ENCODE measurements around the gene SYNE1.
"Not testable (repeated sequence)": the region's sequence is repeated elsewhere in the genome, so short reads cannot be mapped to it uniquely, and the experiment has no call there.

The SYNE1 gene

GRCh38 chr6:152343735-152344360 is 293.3 kb downstream of the SYNE1 start:
- Histone ChIP-seq H3K27me3 (ENCODE audit: control insufficient read depth in 5 of 5, insufficient read depth in 4 of 5, low read length in 5 of 5) (no peaks in the 10 kb centered on the region), H3K9ac (ENCODE audit: low read length in 5 of 5) (no peak overlapping the region), H3K4me3 (ENCODE audit: low read depth in 1 of 5, low read length in 5 of 5) (no peak overlapping the region), H3K36me3 (ENCODE audit: control insufficient read depth in 5 of 5, insufficient read depth in 5 of 5, low read length in 5 of 5) (peaks cover 37 to 73% (median 46%) of the 10 kb centered on the region in 5 donors), H3K27ac (ENCODE audit: low read depth, low read length) (no peak overlapping the region), H3K9me3 (ENCODE audit: control insufficient read depth in 5 of 5, low read length in 5 of 5) (no peaks in the 10 kb centered on the region), H3K4me1 (ENCODE audit: control insufficient read depth in 5 of 5, insufficient read depth in 5 of 5, low read length in 5 of 5) (no peaks in the 10 kb centered on the region)

GRCh38 chr6:152341596-152341995 is 295.6 kb downstream of the SYNE1 start:
- Histone ChIP-seq H3K27me3 (ENCODE audit: control insufficient read depth in 5 of 5, insufficient read depth in 4 of 5, low read length in 5 of 5) (no peaks in the 10 kb centered on the region), H3K4me1 (ENCODE audit: control insufficient read depth in 5 of 5, insufficient read depth in 5 of 5, low read length in 5 of 5) (no peaks in the 10 kb centered on the region), H3K36me3 (ENCODE audit: control insufficient read depth in 5 of 5, insufficient read depth in 5 of 5, low read length in 5 of 5) (peaks cover 39 to 74% (median 41%) of the 10 kb centered on the region in 5 donors), H3K9ac (ENCODE audit: low read length in 5 of 5) (no peak overlapping the region), H3K27ac (ENCODE audit: low read depth, low read length) (no peak overlapping the region), H3K9me3 (ENCODE audit: control insufficient read depth in 5 of 5, low read length in 5 of 5) (no peaks in the 10 kb centered on the region), H3K4me3 (ENCODE audit: low read depth in 1 of 5, low read length in 5 of 5) (no peak overlapping the region)

GRCh38 chr6:152338335-152339125 is 298.6 kb downstream of the SYNE1 start:
- Histone ChIP-seq H3K27me3 (ENCODE audit: control insufficient read depth in 5 of 5, insufficient read depth in 4 of 5, low read length in 5 of 5) (no peaks in the 10 kb centered on the region), H3K9ac (ENCODE audit: low read length in 5 of 5) (no peak overlapping the region), H3K36me3 (ENCODE audit: control insufficient read depth in 5 of 5, insufficient read depth in 5 of 5, low read length in 5 of 5) (peaks cover 37 to 72% (median 49%) of the 10 kb centered on the region in 5 donors), H3K9me3 (ENCODE audit: control insufficient read depth in 5 of 5, low read length in 5 of 5) (no peaks in the 10 kb centered on the region), H3K4me3 (ENCODE audit: low read depth in 1 of 5, low read length in 5 of 5) (no peak overlapping the region), H3K27ac (ENCODE audit: low read depth, low read length) (no peak overlapping the region), H3K4me1 (ENCODE audit: control insufficient read depth in 5 of 5, insufficient read depth in 5 of 5, low read length in 5 of 5) (no peaks in the 10 kb centered on the region)

GRCh38 chr6:152334555-152334954 is 302.6 kb downstream of the SYNE1 start:
- no peak overlapping the region for H3K9ac ChIP-seq (ENCODE audit: low read length in 5 of 5)
- H3K27me3 ChIP-seq (ENCODE audit: control insufficient read depth in 5 of 5, insufficient read depth in 4 of 5, low read length in 5 of 5), result no peaks in the 10 kb centered on the region
- H3K27ac ChIP-seq (ENCODE audit: low read depth, low read length), result no peak overlapping the region
- peaks cover 34 to 71% (median 52%) of the 10 kb centered on the region in 5 donors for H3K36me3 ChIP-seq (ENCODE audit: control insufficient read depth in 5 of 5, insufficient read depth in 5 of 5, low read length in 5 of 5)
- no peaks in the 10 kb centered on the region for H3K9me3 ChIP-seq (ENCODE audit: control insufficient read depth in 5 of 5, low read length in 5 of 5)
- H3K4me3 ChIP-seq (ENCODE audit: low read depth in 1 of 5, low read length in 5 of 5), result no peak overlapping the region
- peaks cover 0 to 2% (median 0%) of the 10 kb centered on the region in 5 donors for H3K4me1 ChIP-seq (ENCODE audit: control insufficient read depth in 5 of 5, insufficient read depth in 5 of 5, low read length in 5 of 5)

GRCh38 chr6:152330961-152331360 is 306.2 kb downstream of the SYNE1 start:
- H3K9ac ChIP-seq (ENCODE audit: low read length in 5 of 5), result no peak overlapping the region
- peaks cover 0 to 2% (median 0%) of the 10 kb centered on the region in 5 donors for H3K4me1 ChIP-seq (ENCODE audit: control insufficient read depth in 5 of 5, insufficient read depth in 5 of 5, low read length in 5 of 5)
- peaks cover 31 to 61% (median 44%) of the 10 kb centered on the region in 5 donors for H3K36me3 ChIP-seq (ENCODE audit: control insufficient read depth in 5 of 5, insufficient read depth in 5 of 5, low read length in 5 of 5)
- H3K27ac ChIP-seq (ENCODE audit: low read depth, low read length), result no peak overlapping the region
- H3K27me3 ChIP-seq (ENCODE audit: control insufficient read depth in 5 of 5, insufficient read depth in 4 of 5, low read length in 5 of 5), result no peaks in the 10 kb centered on the region
- no peaks in the 10 kb centered on the region for H3K9me3 ChIP-seq (ENCODE audit: control insufficient read depth in 5 of 5, low read length in 5 of 5)
- no peak overlapping the region for H3K4me3 ChIP-seq (ENCODE audit: low read depth in 1 of 5, low read length in 5 of 5)

DNA sequence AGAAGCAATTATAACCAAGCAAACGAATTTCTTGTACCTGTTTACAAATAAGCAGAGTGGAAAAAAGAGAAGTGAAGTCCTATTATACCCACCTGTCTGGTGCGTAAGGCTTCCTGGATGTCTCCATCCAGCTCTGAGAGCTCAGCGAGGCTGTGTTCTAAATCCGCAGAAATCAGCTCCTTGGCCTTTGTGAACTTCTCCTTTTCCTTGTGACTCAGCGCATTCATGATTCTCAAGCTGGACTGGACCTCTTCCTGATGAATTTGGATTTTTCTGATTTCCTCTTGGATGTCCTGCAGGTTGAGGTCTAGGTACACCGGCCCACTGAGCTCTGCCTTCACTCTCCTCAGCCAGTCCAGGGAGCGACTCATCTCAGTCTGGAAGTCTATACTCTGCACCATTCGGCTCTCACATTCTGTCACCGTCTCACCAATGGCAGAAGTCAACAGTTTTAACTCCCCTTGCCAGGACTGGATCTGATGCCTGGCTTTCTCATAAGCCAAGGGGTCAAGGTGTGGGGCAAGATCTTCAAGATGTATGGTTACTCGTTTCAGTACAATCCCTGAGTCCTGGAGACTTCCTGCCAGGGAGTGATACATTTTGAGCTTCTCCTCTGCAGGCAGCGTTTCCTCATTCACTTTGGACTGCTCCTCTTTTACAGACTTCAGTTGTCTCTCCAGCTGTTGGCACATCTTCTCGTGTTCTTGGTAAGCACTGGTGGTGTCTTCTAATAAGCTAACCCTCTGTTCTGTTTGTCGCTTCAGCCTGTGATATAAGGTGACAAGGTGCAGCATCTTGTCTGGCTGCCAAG is 307.3 kb downstream of the SYNE1 start:
- no peak overlapping the region for H3K9ac ChIP-seq (ENCODE audit: low read length in 5 of 5)
- H3K4me1 ChIP-seq (ENCODE audit: control insufficient read depth in 5 of 5, insufficient read depth in 5 of 5, low read length in 5 of 5), result peaks cover 0 to 2% (median 0%) of the 10 kb centered on the region in 5 donors
- H3K4me3 ChIP-seq (ENCODE audit: low read depth in 1 of 5, low read length in 5 of 5), result no peak overlapping the region
- H3K27me3 ChIP-seq (ENCODE audit: control insufficient read depth in 5 of 5, insufficient read depth in 4 of 5, low read length in 5 of 5), result no peaks in the 10 kb centered on the region
- no peak overlapping the region for H3K27ac ChIP-seq (ENCODE audit: low read depth, low read length)
- no peaks in the 10 kb centered on the region for H3K9me3 ChIP-seq (ENCODE audit: control insufficient read depth in 5 of 5, low read length in 5 of 5)
- H3K36me3 ChIP-seq (ENCODE audit: control insufficient read depth in 5 of 5, insufficient read depth in 5 of 5, low read length in 5 of 5), result peaks cover 40 to 62% (median 52%) of the 10 kb centered on the region in 5 donors

DNA sequence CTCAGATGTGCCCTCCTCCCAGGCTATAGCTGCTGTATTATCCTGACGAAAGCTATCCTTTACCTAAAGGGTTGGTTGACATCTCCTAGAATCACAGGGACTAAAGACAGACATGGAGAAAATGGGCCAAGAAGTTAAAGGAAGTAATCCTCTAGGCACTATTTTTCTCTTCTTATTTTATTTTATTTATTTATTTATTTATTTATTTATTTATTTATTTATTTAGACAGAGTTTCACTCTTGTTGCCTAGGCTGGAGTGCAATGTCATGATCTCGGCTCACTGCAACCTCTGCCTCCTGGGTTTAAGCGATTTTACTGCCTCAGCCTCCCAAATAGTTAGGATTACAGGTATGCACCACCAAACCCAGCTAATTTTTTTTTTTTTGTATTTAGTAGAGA is 309.0 kb downstream of the SYNE1 start:
- H3K4me3 ChIP-seq (ENCODE audit: low read depth in 1 of 5, low read length in 5 of 5); H3K9ac ChIP-seq (ENCODE audit: low read length in 5 of 5): not testable (repeated sequence)
- H3K36me3 ChIP-seq (ENCODE audit: control insufficient read depth in 5 of 5, insufficient read depth in 5 of 5, low read length in 5 of 5), result peaks cover 34 to 68% (median 51%) of the 10 kb centered on the region in 5 donors

DNA sequence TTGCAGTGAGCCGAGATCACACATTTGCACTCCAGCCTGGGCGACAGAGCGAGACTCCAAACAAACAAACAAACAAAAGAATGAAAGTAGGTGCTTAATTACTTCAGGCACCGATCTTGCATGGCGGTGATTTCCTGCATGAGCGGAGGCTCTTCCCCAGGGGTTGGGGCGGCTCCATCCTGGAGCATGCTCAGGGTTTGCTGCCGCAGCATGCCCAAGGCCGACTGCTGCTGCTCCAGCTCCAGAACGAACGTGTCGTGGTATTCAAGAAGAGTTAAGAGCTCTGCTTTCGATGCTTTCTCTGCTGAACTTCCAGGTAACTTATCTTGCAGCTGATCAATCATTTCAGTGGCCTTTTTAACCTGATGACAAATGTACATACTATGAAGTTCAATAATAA is 313.8 kb downstream of the SYNE1 start:
- no peak overlapping the region for H3K27ac ChIP-seq (ENCODE audit: low read depth, low read length)
- no peaks in the 10 kb centered on the region for H3K9me3 ChIP-seq (ENCODE audit: control insufficient read depth in 5 of 5, low read length in 5 of 5)
- H3K4me1 ChIP-seq (ENCODE audit: control insufficient read depth in 5 of 5, insufficient read depth in 5 of 5, low read length in 5 of 5), result peaks cover 0 to 3% (median 0%) of the 10 kb centered on the region in 5 donors
- no peak overlapping the region for H3K9ac ChIP-seq (ENCODE audit: low read length in 5 of 5)
- H3K4me3 ChIP-seq (ENCODE audit: low read depth in 1 of 5, low read length in 5 of 5), result no peak overlapping the region
- no peaks in the 10 kb centered on the region for H3K27me3 ChIP-seq (ENCODE audit: control insufficient read depth in 5 of 5, insufficient read depth in 4 of 5, low read length in 5 of 5)
- peaks cover 35 to 64% (median 55%) of the 10 kb centered on the region in 5 donors for H3K36me3 ChIP-seq (ENCODE audit: control insufficient read depth in 5 of 5, insufficient read depth in 5 of 5, low read length in 5 of 5)

More for the DNA sequence above, 309.0 kb downstream of the SYNE1 start:
- not testable (repeated sequence) for H3K27ac ChIP-seq (ENCODE audit: low read depth, low read length); H3K9me3 ChIP-seq (ENCODE audit: control insufficient read depth in 5 of 5, low read length in 5 of 5); H3K4me1 ChIP-seq (ENCODE audit: control insufficient read depth in 5 of 5, insufficient read depth in 5 of 5, low read length in 5 of 5); H3K27me3 ChIP-seq (ENCODE audit: control insufficient read depth in 5 of 5, insufficient read depth in 4 of 5, low read length in 5 of 5)

GRCh38 chr6:152318278-152318677 is 318.9 kb downstream of the SYNE1 start:
- Histone ChIP-seq H3K36me3 (ENCODE audit: control insufficient read depth in 5 of 5, insufficient read depth in 5 of 5, low read length in 5 of 5) (peaks cover 31 to 64% (median 50%) of the 10 kb centered on the region in 5 donors), H3K9ac (ENCODE audit: low read length in 5 of 5) (peak overlapping the region in 1 of 5 donors; percentile 31), H3K4me1 (ENCODE audit: control insufficient read depth in 5 of 5, insufficient read depth in 5 of 5, low read length in 5 of 5) (peaks cover 0 to 25% (median 4%) of the 10 kb centered on the region in 5 donors), H3K9me3 (ENCODE audit: control insufficient read depth in 5 of 5, low read length in 5 of 5) (no peaks in the 10 kb centered on the region), H3K27me3 (ENCODE audit: control insufficient read depth in 5 of 5, insufficient read depth in 4 of 5, low read length in 5 of 5) (no peaks in the 10 kb centered on the region), H3K4me3 (ENCODE audit: low read depth in 1 of 5, low read length in 5 of 5) (peak overlapping the region in 2 of 5 donors; percentile 45 to 53), H3K27ac (ENCODE audit: low read depth, low read length) (peak overlapping the region; percentile 72)

All from subcutaneous abdominal adipose tissue (tissue), 5 donors.